ENCODE results near the gene PCBP3.
"Not testable (repeated sequence)": the region's sequence is repeated elsewhere in the genome, so short reads cannot be mapped to it uniquely, and the experiment has no call there.

PCBP3 gene

DNA sequence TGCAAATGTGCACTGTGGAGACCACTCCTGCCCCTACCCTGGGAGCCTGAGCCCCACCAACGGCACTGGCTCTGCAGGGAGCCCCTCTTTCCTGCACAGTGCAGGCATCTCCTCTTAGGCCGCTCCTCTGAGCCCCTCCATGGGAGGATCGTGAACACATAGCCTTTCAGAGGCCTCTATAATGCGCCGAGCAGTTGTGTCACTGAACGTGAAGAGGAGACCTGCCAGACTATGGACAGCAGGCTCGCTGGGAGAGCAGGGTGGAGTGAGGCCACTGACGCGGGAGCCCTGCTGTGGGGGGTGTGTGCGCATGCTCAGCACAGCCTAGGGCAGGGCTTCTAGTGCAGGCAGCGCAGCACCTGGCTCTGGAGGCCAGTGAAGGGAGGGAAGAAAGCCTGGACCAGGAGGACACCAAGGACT lies 186.7 kb downstream of the PCBP3 start:
- Histone ChIP-seq H3K27me3 (ENCODE audit: control insufficient read depth, insufficient read depth, low read length) (peaks cover 2% of the 10 kb centered on the region), H3K9ac (ENCODE audit: low read length) (no peak overlapping the region), H3K36me3 (ENCODE audit: control insufficient read depth, insufficient read depth, low read length) (no peaks in the 10 kb centered on the region), H3K9me3 (ENCODE audit: control insufficient read depth, low read length) (no peaks in the 10 kb centered on the region), H3K4me1 (ENCODE audit: control insufficient read depth, insufficient read depth, low read length) (no peaks in the 10 kb centered on the region), H3K4me3 (ENCODE audit: low read length) (no peak overlapping the region)

DNA sequence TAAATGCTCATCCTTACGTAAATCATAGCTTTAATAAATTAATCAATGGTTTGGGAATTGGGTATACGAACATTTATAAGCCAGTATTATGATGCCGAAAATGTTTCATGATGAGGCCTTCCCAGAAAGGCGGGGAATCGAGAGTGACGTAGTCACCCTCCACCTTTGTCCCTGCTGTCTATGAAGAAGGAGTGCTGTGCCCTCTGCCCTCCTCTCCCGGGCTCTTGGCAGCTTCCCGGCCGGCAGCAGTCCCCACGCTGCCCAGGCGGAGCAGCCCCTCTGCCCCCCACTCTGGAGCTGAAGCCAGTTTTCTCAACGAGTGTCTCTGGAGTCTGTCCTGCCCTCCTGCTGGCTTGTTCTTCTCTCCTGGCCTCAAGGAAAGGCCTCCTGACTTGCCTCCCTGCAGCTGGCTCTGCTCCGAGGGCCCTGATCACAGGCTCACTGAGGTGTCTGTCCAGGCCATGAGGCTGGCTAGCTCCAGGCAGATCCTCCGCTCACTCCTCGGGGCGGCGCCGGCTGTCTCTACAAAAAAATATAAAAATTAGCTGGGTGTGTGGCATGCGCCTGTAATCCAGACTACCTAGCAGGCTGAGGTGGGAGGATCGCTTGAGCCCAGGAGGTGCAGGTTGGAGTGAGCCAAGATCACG lies 187.3 kb downstream of the PCBP3 start:
- Histone ChIP-seq H3K9me3 (ENCODE audit: control insufficient read depth, low read length) (no peaks in the 10 kb centered on the region), H3K4me3 (ENCODE audit: low read length) (no peak overlapping the region), H3K9ac (ENCODE audit: low read length) (no peak overlapping the region), H3K27me3 (ENCODE audit: control insufficient read depth, insufficient read depth, low read length) (no peaks in the 10 kb centered on the region), H3K4me1 (ENCODE audit: control insufficient read depth, insufficient read depth, low read length) (no peaks in the 10 kb centered on the region), H3K36me3 (ENCODE audit: control insufficient read depth, insufficient read depth, low read length) (no peaks in the 10 kb centered on the region)

DNA sequence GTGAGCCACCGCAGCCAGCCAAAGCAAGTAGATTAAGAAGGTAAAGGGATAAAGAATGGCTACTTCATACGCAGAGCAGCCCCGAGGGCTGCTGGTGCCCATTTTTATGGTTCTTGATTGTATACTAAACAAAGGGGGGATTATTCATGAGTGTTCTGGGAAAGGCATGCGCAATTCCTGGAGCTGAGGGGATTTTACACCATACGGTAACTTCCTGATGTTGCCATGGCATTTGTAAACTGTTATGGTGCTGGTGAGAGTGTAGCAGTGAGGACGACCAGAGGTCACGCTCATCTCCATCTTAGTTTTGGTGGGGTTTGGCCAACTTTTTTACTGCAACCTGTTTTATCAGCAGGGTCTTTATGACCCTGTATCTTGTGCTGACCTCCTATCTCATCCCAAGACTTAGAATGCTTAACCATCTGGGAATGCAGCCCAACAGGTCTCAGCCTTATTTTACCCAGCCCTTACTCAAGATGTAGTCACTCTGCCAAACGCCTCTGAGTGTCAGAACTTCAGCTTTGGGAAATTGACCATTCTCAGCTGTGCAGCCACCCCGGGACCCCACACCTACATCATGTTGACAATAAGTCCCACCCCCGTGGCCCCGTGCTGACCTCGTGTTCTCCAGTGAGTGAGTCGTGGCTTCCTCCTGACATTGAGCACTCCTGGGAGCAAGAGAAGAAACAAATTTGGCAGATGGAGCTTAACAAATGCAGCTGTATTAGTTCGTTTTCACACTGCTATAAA lies 188.6 kb downstream of the PCBP3 start:
- no peaks in the 10 kb centered on the region for H3K36me3 ChIP-seq (ENCODE audit: control insufficient read depth, insufficient read depth, low read length)
- no peaks in the 10 kb centered on the region for H3K27me3 ChIP-seq (ENCODE audit: control insufficient read depth, insufficient read depth, low read length)
- H3K9me3 ChIP-seq (ENCODE audit: control insufficient read depth, low read length): no peaks in the 10 kb centered on the region

DNA sequence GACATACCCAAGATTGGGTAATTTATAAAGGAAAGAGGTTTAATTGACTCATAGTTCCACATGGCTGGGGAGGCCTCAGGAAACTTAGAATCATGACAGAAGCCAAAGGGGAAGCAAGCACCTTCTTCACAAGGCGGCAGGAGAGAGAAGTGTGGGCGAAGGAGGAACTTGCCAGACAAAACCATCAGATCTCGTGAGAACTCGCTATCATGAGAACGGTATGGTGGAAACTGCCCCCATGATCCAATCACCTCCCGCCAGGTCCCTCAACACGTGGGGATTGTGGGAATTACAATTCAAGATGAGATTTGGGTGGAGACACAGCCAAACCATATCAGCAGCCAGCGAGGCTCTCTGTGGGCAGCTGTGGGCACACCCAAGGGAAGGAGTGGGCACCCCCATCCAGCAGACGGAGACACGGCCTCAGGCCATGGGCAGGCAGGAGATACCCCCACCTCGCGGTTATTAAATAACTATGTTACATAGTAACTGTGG lies 189.3 kb downstream of the PCBP3 start:
- not testable (repeated sequence) for H3K27me3 ChIP-seq (ENCODE audit: control insufficient read depth, insufficient read depth, low read length); H3K36me3 ChIP-seq (ENCODE audit: control insufficient read depth, insufficient read depth, low read length); H3K4me1 ChIP-seq (ENCODE audit: control insufficient read depth, insufficient read depth, low read length); H3K9ac ChIP-seq (ENCODE audit: low read length); H3K4me3 ChIP-seq (ENCODE audit: low read length); H3K9me3 ChIP-seq (ENCODE audit: control insufficient read depth, low read length)

More for the DNA sequence above, 188.6 kb downstream of the PCBP3 start:
- Histone ChIP-seq H3K9ac (ENCODE audit: low read length) (no peak overlapping the region), H3K4me3 (ENCODE audit: low read length) (no peak overlapping the region), H3K4me1 (ENCODE audit: control insufficient read depth, insufficient read depth, low read length) (no peaks in the 10 kb centered on the region)

DNA sequence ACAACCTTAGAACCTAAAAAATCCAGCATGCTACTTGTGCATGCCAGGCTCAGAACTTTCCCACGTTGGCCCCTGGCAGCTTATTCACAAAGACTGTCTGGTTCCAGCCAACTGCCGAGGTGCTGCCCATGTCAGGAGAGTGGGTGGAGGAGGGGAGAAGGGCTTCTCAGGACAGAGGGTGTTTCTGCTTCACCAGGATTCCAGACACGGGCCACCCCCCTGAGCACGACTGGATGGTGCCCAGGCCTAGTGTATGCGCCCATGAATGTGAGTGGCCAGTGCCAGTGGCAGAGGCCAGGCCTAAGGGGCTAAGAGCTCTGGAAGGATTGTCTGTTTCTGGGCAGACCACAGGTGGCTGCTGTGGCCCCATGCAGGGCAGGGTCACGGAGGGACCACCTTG lies 189.9 kb downstream of the PCBP3 start:
- H3K36me3 ChIP-seq (ENCODE audit: control insufficient read depth, insufficient read depth, low read length): no peaks in the 10 kb centered on the region
- H3K9me3 ChIP-seq (ENCODE audit: control insufficient read depth, low read length): no peaks in the 10 kb centered on the region
- no peaks in the 10 kb centered on the region for H3K4me1 ChIP-seq (ENCODE audit: control insufficient read depth, insufficient read depth, low read length)
- H3K27me3 ChIP-seq (ENCODE audit: control insufficient read depth, insufficient read depth, low read length): no peaks in the 10 kb centered on the region
- H3K4me3 ChIP-seq (ENCODE audit: low read length): no peak overlapping the region
- H3K9ac ChIP-seq (ENCODE audit: low read length): no peak overlapping the region

DNA sequence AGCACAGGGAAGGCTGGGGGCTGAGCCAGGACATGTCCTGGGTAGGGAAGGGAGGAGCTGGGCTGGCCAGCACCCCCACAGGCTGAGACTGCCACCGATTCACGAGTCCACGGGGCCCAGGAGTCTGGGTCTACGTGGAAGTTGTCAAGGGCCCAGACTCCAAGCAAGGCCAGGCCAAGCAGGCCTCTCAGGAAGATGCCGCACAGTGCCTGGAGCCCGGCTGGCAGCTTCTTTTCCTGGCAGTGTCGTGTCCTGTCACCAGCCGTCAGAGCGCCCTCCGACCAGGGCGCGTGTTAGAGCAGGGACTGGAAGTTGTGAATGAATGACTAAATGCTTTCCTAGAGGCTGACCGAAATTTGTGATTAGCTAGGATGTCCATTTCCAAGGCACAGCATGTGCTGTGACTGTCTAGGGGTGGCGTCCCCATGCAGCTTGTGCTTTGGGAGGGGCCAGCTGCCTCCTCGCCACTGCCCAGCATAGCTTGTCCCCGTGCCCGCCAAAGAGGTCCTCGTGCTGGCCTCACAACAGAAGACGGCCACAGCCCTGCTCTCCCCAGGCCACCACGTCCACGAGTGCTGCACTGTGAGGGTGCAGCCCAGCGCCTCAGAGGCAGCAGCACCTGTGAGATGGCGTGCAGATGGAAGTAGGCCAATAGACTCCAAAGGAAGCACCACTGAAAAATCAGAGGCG lies 190.6 kb downstream of the PCBP3 start:
- Histone ChIP-seq H3K9ac (ENCODE audit: low read length) (no peak overlapping the region), H3K27me3 (ENCODE audit: control insufficient read depth, insufficient read depth, low read length) (no peaks in the 10 kb centered on the region), H3K4me3 (ENCODE audit: low read length) (no peak overlapping the region), H3K9me3 (ENCODE audit: control insufficient read depth, low read length) (no peaks in the 10 kb centered on the region), H3K4me1 (ENCODE audit: control insufficient read depth, insufficient read depth, low read length) (no peaks in the 10 kb centered on the region), H3K36me3 (ENCODE audit: control insufficient read depth, insufficient read depth, low read length) (no peaks in the 10 kb centered on the region)

DNA sequence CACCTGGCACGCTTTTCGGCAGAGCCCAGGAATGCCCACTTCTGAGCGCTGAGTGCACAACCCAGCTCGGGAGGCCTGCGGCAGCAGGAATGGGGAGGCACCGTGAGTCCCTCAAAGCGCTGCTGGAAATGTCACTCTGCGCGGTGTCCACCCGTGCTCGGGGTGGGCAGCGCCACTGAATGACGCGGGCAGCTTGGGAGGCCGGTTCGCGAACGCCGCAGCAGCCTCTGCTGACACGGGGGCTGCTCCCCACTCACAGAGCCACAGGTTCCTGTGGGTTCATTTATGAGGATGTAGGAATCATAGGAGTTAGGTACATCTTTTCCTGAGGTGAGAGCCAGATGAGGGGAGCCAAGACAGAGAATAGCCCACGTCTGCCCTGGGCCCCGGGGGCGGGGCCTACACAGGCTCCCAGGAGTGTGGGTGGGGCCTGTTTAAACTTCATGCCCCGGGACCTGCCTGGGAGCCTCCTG lies 191.3 kb downstream of the PCBP3 start:
- Histone ChIP-seq H3K4me3 (ENCODE audit: low read length) (no peak overlapping the region), H3K36me3 (ENCODE audit: control insufficient read depth, insufficient read depth, low read length) (no peaks in the 10 kb centered on the region), H3K27me3 (ENCODE audit: control insufficient read depth, insufficient read depth, low read length) (no peaks in the 10 kb centered on the region), H3K4me1 (ENCODE audit: control insufficient read depth, insufficient read depth, low read length) (no peaks in the 10 kb centered on the region), H3K9ac (ENCODE audit: low read length) (no peak overlapping the region), H3K9me3 (ENCODE audit: control insufficient read depth, low read length) (no peaks in the 10 kb centered on the region)

DNA sequence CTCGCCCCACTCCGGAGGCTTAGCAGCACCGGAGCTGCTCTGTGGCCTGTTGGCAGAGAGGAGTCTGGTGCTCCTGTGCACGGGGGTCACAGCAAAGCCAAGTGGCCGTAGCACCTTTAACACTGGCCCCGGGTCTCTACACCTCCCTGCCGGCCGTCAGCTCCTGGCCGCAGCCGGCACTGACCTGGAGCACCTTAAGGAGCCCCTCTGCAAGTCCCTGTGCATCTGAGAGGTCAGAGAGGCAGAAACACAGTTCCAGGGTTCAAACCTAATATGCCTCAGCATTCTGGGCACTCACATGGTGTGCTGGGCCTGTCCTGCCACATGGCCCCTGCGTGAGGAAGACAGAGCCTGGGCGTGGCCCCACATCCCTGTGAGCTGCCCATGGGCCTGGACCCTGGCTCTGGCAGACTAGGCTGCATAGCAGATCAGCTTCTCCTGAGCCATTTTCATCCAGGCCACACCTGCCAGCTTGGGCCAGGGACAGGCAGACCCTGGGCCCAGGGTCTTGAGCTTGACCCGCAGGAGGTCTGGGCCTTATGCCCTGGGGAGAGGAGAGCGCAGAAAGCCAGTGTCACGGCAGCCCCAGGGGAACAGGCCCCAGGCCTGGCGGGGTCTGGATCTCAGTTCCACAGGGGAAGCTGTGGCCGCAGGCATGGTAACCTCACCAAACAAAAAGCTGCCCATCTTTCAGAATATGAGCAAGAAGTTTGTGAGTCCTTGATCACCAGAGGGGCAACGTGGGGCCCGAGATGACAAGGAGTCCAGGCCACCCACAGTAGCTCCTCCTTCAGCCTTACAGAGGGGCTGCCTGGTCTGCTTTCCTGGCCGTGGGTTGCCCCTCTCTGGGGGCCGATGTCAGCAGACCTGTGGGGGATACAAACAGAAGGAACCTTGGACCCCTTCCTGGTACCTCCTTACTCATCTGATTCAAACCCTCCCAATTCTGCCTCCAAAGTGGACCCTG lies 192.1 kb downstream of the PCBP3 start:
- Histone ChIP-seq H3K4me1 (ENCODE audit: control insufficient read depth, insufficient read depth, low read length) (no peaks in the 10 kb centered on the region), H3K9me3 (ENCODE audit: control insufficient read depth, low read length) (no peaks in the 10 kb centered on the region), H3K27me3 (ENCODE audit: control insufficient read depth, insufficient read depth, low read length) (no peaks in the 10 kb centered on the region), H3K36me3 (ENCODE audit: control insufficient read depth, insufficient read depth, low read length) (no peaks in the 10 kb centered on the region), H3K9ac (ENCODE audit: low read length) (no peak overlapping the region), H3K4me3 (ENCODE audit: low read length) (no peak overlapping the region)

DNA sequence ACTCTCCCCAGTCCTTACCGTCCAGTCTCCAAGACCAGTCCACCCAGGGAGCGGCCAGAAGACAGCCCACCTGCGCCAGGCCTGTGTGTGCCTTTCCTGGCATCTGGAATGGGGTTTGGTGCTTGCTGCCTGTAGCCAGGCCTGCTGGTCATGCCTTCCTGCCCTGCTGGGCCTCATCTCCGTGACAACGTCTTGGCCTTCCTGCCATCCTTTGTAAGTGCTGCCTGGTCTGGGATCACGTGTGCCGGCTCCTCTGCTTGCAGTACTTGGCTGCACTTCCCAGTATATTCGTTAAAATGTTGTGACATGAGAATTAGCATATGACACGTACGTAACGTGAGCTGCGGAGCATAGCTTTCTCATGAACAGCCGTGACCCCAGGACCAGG lies 192.7 kb downstream of the PCBP3 start:
- Histone ChIP-seq H3K9me3 (ENCODE audit: control insufficient read depth, low read length) (no peaks in the 10 kb centered on the region), H3K36me3 (ENCODE audit: control insufficient read depth, insufficient read depth, low read length) (no peaks in the 10 kb centered on the region), H3K4me1 (ENCODE audit: control insufficient read depth, insufficient read depth, low read length) (no peaks in the 10 kb centered on the region), H3K4me3 (ENCODE audit: low read length) (no peak overlapping the region), H3K9ac (ENCODE audit: low read length) (no peak overlapping the region), H3K27me3 (ENCODE audit: control insufficient read depth, insufficient read depth, low read length) (no peaks in the 10 kb centered on the region)

DNA sequence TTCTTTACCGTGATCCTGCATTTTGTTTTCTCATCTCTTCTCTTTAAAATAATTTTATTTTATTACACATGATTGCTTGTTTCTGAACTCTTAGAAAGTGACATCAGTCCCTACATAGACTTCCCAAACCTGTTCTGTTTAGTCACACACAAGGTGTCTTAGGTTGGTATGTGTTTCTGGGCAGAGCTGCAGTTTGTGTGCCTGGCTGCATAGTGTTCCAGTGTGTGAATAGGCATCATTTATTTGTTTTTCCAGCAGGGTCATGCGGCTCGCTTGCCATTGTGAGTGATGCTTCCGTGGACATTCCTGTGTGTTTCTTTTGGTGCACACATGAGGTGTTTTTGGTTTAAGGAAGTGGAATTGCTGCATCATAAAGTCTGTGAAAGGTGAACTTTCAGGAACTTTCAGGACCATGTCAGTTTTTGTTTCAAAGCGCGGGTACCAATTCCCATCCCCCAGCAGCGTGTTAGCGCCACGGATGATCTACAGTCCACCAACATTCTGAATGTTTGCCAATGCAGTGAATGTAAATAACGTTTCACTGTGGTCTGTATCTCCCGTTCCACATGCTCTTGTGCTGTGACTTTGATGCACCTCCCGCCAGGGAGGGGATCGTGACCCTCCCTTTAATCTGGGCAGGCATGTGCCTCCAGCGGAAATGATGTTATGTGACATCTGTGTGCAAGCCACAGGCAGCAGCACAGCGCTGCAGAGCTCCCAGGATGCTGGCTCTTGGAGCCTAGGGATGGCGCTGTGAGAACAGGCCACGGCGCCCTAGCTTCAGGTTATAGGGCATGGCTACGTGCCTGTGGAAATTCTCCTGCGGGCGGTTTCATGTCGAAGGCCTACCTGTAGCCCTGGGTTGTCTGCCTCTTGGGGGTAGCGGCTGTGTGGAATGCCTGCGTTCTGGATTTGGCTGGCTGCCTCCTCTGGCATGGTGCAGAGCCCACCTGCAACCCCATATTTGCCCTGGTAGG lies 193.5 kb downstream of the PCBP3 start:
- Histone ChIP-seq H3K9ac (ENCODE audit: low read length) (no peak overlapping the region), H3K4me1 (ENCODE audit: control insufficient read depth, insufficient read depth, low read length) (no peaks in the 10 kb centered on the region), H3K9me3 (ENCODE audit: control insufficient read depth, low read length) (no peaks in the 10 kb centered on the region), H3K27me3 (ENCODE audit: control insufficient read depth, insufficient read depth, low read length) (no peaks in the 10 kb centered on the region), H3K4me3 (ENCODE audit: low read length) (no peak overlapping the region), H3K36me3 (ENCODE audit: control insufficient read depth, insufficient read depth, low read length) (no peaks in the 10 kb centered on the region)

DNA sequence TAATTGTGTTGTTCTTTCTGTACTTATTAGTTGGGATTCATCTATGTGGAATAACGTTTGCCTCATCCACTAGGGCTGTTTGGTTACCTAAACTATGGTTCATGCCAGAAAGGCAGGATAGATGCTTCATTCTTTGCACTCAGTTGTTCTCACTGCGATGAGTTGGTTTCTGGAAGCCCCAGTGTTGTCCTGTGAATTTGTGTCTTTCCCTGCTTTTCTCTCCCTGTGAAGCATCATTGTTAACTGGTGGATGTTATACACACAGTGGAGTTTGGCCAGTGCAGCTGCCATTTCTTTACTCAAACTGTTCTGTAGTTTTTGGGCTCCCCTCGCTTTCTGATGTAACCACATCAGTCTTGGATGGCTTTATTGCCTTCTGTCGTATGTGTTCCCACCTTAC lies 194.4 kb downstream of the PCBP3 start:
- Histone ChIP-seq H3K27me3 (ENCODE audit: control insufficient read depth, insufficient read depth, low read length) (no peaks in the 10 kb centered on the region), H3K4me1 (ENCODE audit: control insufficient read depth, insufficient read depth, low read length) (no peaks in the 10 kb centered on the region), H3K36me3 (ENCODE audit: control insufficient read depth, insufficient read depth, low read length) (no peaks in the 10 kb centered on the region), H3K9ac (ENCODE audit: low read length) (no peak overlapping the region), H3K9me3 (ENCODE audit: control insufficient read depth, low read length) (no peaks in the 10 kb centered on the region), H3K4me3 (ENCODE audit: low read length) (no peak overlapping the region)
